Bronchial epithelial cell (primary cell): ENCODE results near the gene EVX2. TPM values are rescaled to one million over a fixed set of nuclear protein-coding genes. Genes with fewer than 3 reads are reported as not detected.

Source experiments
- DNase-seq: peaks from one replicate; pipeline ENCODE4 v3.0.0-alpha.2; 2010; ENCODE audit warnings: low read depth
- FAIRE-seq: peaks from 2 replicates; lab custom pipeline; 2011; peaks lifted over from hg19 to GRCh38; lab: Jason Lieb, UNC
- H3K27me3 ChIP-seq: 2 replicates; pipeline ENCODE4 v1.5.1; 2011; ENCODE audit warnings: low read length; ENCODE audit not compliant: control insufficient read depth, insufficient read depth
- H3K36me3 ChIP-seq: 2 replicates; pipeline ENCODE4 v1.5.1; 2011; ENCODE audit warnings: low read length; ENCODE audit not compliant: control insufficient read depth, insufficient read depth
- H3K4me3 ChIP-seq: 2 replicates; pipeline ENCODE4 v1.5.1; 2011; ENCODE audit warnings: mild to moderate bottlenecking, low read depth, low read length, control low read depth
- CTCF ChIP-seq: IDR thresholded peaks from 2 replicates; pipeline ENCODE4 v1.5.1; 2011; ENCODE audit warnings: mild to moderate bottlenecking, moderate library complexity, low read length, control low read depth, inconsistent platforms; ENCODE audit not compliant: insufficient read depth, severe bottlenecking
- total RNA-seq: library from RNA; depleted of rRNA; stranded (reverse); fragments of >200 nt; gene quantifications from 2 replicates; pipeline ENCODE4 v1.2.1, GENCODE V29; 2014

EVX2 gene
- total RNA-seq, 1 donor from 2014 or later = not detected

DNA sequence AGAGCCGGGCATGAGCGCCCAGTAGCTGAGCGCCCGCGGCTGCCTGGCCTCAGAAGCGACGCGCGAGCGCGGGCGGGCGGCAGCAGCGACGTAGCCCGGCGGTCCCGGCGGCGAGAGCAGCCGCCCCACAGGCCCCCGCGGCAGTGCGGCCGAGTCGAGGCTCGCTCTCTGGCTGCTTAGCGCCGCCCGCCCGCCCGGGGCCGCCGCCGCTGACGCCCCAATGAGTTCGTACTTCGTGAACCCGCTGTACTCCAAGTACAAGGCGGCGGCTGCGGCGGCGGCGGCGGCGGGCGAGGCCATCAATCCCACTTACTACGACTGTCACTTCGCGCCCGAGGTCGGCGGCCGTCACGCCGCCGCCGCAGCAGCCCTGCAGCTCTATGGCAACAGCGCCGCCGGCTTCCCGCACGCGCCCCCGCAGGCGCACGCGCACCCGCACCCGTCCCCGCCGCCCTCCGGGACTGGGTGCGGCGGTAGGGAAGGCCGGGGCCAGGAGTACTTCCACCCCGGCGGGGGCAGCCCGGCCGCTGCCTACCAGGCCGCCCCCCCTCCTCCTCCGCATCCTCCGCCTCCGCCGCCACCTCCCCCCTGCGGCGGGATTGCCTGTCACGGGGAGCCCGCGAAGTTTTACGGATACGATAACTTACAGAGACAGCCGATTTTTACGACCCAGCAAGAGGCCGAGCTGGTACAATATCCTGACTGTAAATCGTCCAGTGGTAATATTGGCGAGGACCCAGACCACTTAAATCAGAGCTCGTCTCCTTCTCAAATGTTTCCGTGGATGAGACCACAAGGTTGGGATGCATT lies 46.6 kb upstream of the EVX2 start:
- Histone ChIP-seq H3K36me3 (no peaks in the 10 kb centered on the region), H3K27me3 (peaks cover 63% of the 10 kb centered on the region), H3K4me3 (no peak overlapping the region)
- no peak for DNase-seq
- TF ChIP-seq CTCF = no peak
- no peak for FAIRE-seq

- H3K27me3 ChIP-seq = peaks cover 69% of the 10 kb centered on the region
- FAIRE-seq (no peak), DNase-seq (no peak)
- no peaks in the 10 kb centered on the region for H3K36me3 ChIP-seq
- no peak for TF ChIP-seq CTCF
- H3K4me3 ChIP-seq = no peak overlapping the region
These were observed 46.0 kb upstream of the EVX2 start for GRCh38 chr2:176129813-176130146.

DNA sequence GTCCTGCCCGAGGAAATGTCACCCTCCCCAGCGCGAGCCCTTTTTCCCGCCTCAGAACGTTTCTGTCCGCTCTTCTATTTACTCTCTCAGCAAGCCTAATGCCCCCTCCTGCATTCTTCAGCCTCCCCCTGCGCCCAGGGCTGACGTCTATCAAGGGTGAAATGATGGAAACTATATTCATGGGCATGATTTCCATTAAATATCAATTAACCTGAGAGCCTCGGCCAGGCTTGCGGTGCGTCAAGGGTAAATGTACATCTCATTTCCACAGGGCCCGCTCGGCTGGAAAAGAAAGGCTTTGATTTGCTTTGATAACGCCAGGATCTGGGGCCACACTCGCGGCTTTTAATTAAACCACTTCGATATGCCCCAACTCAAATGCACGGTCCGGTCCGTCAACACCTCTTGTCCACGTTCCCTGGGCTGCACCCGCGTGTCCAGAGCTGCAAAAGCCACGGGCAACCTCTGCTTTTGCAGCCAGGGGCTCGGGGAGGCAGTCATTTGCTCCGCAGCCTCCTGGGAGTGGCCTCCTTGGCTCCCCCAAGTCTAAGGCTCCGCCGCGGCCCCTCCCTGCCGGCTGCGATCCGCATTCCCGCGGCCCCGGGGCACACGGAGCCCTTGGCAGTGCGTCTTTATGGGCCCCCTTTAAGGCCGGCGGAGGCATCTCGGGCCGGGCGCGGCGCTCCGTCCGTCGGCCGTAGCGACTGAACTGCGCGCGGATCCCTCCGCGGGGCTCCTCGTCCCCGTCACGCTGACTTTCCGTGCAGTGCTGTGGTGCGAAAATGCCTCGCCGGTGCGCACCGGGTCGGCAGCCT lies 45.4 kb upstream of the EVX2 start, which contains the start of gene HOXD8:
TSS of gene HOXD8 (plus strand) at position 724 of the 815 bp plus-strand sequence. CDS start 662 bp downstream, outside the sequence.
- Histone ChIP-seq H3K36me3 (no peaks in the 10 kb centered on the region), H3K4me3 (no peak within 1 kb of the TSS), H3K27me3 (peaks cover 72% of the 10 kb centered on the region)
- no peak for DNase-seq
- no peak for FAIRE-seq
- TF ChIP-seq CTCF = no peak

DNA sequence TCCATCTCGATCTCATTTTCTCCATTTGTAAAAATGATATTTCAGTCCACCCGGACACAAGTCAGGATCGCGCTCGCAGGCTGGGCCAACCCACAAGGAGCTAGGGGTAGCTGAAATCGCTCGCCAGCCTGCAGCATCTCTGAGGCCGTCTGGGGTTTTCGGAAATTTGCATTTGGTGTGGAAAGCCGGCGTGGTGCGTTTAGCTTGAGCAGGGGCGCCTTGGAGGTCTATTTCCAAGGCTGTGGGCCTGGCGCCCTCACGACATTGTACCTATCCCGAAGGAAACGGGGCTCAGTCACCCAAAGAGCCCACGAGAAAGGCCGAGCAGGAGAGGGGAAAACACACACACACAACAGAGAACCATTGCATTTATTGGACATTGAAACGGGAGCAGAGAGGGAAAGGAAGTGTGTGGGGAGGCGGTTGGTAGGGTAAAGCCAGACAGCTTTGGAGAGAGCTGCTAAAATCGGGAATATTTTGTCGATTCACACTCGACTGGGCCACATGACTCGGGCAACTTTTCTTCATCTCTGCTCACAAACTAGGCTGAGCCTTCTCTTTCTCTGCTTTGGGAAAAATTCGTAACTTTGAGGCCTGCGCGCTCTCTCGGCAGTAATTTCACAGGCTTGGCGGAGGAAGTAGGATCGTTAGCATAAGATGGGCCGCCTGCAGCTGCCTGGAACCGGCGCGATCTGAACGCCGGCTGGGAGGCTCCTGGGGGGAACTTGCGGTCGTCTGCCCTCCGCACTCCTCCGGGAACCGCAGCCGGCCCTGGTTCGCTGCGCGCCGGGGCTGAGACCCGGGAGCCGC lies 44.6 kb upstream of the EVX2 start:
- H3K4me3 ChIP-seq = no peak overlapping the region
- FAIRE-seq (no peak), DNase-seq (no peak)
- no peaks in the 10 kb centered on the region for H3K36me3 ChIP-seq
- no peak for TF ChIP-seq CTCF
- H3K27me3 ChIP-seq = peaks cover 74% of the 10 kb centered on the region

- DNase-seq (no peak), FAIRE-seq (no peak)
- no peak for TF ChIP-seq CTCF
- Histone ChIP-seq H3K27me3 (peaks cover 71% of the 10 kb centered on the region), H3K36me3 (no peaks in the 10 kb centered on the region), H3K4me3 (no peak overlapping the region)
These were observed 44.0 kb upstream of the EVX2 start for GRCh38 chr2:176127774-176128072.
